ENCODE data around the gene GPR45.

- TF ChIP-seq, protein P1, sequence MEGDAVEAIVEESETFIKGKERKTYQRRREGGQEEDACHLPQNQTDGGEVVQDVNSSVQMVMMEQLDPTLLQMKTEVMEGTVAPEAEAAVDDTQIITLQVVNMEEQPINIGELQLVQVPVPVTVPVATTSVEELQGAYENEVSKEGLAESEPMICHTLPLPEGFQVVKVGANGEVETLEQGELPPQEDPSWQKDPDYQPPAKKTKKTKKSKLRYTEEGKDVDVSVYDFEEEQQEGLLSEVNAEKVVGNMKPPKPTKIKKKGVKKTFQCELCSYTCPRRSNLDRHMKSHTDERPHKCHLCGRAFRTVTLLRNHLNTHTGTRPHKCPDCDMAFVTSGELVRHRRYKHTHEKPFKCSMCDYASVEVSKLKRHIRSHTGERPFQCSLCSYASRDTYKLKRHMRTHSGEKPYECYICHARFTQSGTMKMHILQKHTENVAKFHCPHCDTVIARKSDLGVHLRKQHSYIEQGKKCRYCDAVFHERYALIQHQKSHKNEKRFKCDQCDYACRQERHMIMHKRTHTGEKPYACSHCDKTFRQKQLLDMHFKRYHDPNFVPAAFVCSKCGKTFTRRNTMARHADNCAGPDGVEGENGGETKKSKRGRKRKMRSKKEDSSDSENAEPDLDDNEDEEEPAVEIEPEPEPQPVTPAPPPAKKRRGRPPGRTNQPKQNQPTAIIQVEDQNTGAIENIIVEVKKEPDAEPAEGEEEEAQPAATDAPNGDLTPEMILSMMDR (conservative IDR thresholded peaks at IDR 0.05; ENCODE audit: low read depth, low read length): no peak
- TF ChIP-seq EZH2 (IDR thresholded peaks at IDR 0.05; ENCODE audit: borderline replicate concordance, low read depth, low read length, poor library complexity, severe bottlenecking): no peak
Measured at GRCh38 chr2:105215586-105216192, 25.9 kb upstream of the GPR45 start.
